PC-3 (cell line): ENCODE measurements around the gene EDEM1. TPM values are rescaled to one million over a fixed set of nuclear protein-coding genes. Genes with fewer than 3 reads are reported as not detected.
A peak's percentile ranks its signal among the peaks of the same experiment; 100 is the strongest.

Experiments used
- ATAC-seq: fragments of 200-7000 bp; cut with Tn5 transposase; 2 replicates; pipeline ENCODE4 v1.9.1; 2020; ENCODE audit warnings: mild to moderate bottlenecking, moderate library complexity
- BruUV-seq: library from RNA; stranded (reverse); fragments of 400-500 nt; replicated peaks from 2 replicates; lab custom pipeline; 2021; lab: Mats Ljungman, UMichigan
- CTCF ChIA-PET: fragments of 300-600 bp; sonication (Branson Sonifier 250); formaldehyde crosslinking; loops from one replicate; lab custom pipeline; 2022; ENCODE audit warnings: antibody characterized with exemption; lab: Charles Lee
- POLR2A ChIA-PET: fragments of 300-600 bp; sonication (Branson Sonifier 250); formaldehyde crosslinking; loops from one replicate; lab custom pipeline; 2022; ENCODE audit warnings: antibody characterized with exemption; ENCODE audit not compliant: unreplicated experiment; lab: Charles Lee
- DNase-seq: peaks from one replicate; pipeline ENCODE4 v3.0.0-alpha.2; 2015
- H2AFZ ChIP-seq: fragments of 300-600 bp; sonication (generic); 2 replicates; pipeline ENCODE4 v1.6.0; 2016; ENCODE audit warnings: antibody characterized with exemption, low read length
- H3F3A ChIP-seq: fragments of 300-600 bp; sonication (generic); one replicate; pipeline ENCODE4 v1.6.0; 2017; ENCODE audit warnings: antibody characterized with exemption, low read length, control low read depth, mild to moderate bottlenecking; ENCODE audit not compliant: unreplicated experiment
- H3K27ac ChIP-seq: fragments of 300-600 bp; sonication (generic); 2 replicates; pipeline ENCODE4 v1.5.1; 2016; ENCODE audit warnings: mild to moderate bottlenecking, low read length
- H3K27me3 ChIP-seq: fragments of 300-600 bp; sonication (generic); 2 replicates; pipeline ENCODE4 v1.6.1; 2016; ENCODE audit warnings: low read length, mixed read lengths
- H3K36me3 ChIP-seq: fragments of 300-600 bp; sonication (generic); 2 replicates; pipeline ENCODE4 v1.6.1; 2016; ENCODE audit warnings: low read depth, mixed run types, low read length, mixed read lengths
- H3K4me1 ChIP-seq: fragments of 300-600 bp; sonication (generic); 2 replicates; pipeline ENCODE4 v1.5.1; 2016; ENCODE audit warnings: low read length; ENCODE audit not compliant: insufficient read depth
- H3K4me2 ChIP-seq: fragments of 300-600 bp; sonication (generic); 2 replicates; pipeline ENCODE4 v1.6.0; 2016; ENCODE audit warnings: low read length
- H3K4me3 ChIP-seq: fragments of 300-600 bp; sonication (generic); 2 replicates; pipeline ENCODE4 v1.5.1; 2016; ENCODE audit warnings: mild to moderate bottlenecking, low read length, mixed read lengths
- H3K79me2 ChIP-seq: fragments of 300-600 bp; sonication (generic); 2 replicates; pipeline ENCODE4 v1.6.1; 2017; ENCODE audit warnings: low read length, mixed read lengths
- H3K9ac ChIP-seq: fragments of 300-600 bp; sonication (generic); 2 replicates; pipeline ENCODE4 v1.6.0; 2016; ENCODE audit warnings: mild to moderate bottlenecking, low read length
- H3K9me2 ChIP-seq: fragments of 300-600 bp; sonication (generic); replicated peaks from 2 replicates; pipeline ENCODE4 v1.6.1; 2016; ENCODE audit warnings: mixed run types, low read length, mixed read lengths
- H3K9me3 ChIP-seq: fragments of 300-600 bp; sonication (generic); 2 replicates; pipeline ENCODE4 v1.6.1; 2016; ENCODE audit warnings: low read length, mixed read lengths
- H4K20me1 ChIP-seq: fragments of 300-600 bp; sonication (generic); 2 replicates; pipeline ENCODE4 v1.6.1; 2016; ENCODE audit warnings: low read length, mixed read lengths
- CTCF ChIP-seq: fragments of 300-600 bp; sonication (generic); conservative IDR thresholded peaks from 2 replicates; pipeline ENCODE4 v1.5.1; 2017; ENCODE audit warnings: antibody characterized with exemption, low read depth, mild to moderate bottlenecking, low read length
- EZH2 ChIP-seq: fragments of 300-600 bp; sonication (generic); IDR thresholded peaks from one replicate; pipeline ENCODE4 v1.6.1; 2017; ENCODE audit warnings: antibody characterized with exemption, mild to moderate bottlenecking, low read length; ENCODE audit not compliant: unreplicated experiment
- EZH2phosphoT487 ChIP-seq: fragments of 300-600 bp; sonication (generic); IDR thresholded peaks from 2 replicates; pipeline ENCODE4 v1.6.1; 2018; ENCODE audit warnings: mild to moderate bottlenecking, antibody characterized with exemption, low read length, borderline replicate concordance
- intact Hi-C: fragments of 100-400 bp; cut with micrococcal nuclease; formaldehyde crosslinking; loops from 2 replicates; pipeline ENCODE4 v1.9.0; 2023
- total RNA-seq: library from RNA; depleted of rRNA; stranded (reverse); fragments of >200 nt; gene quantifications from 2 replicates; pipeline ENCODE4 v1.2.3, GENCODE V29; 2014

EDEM1 gene
- total RNA-seq, 1 experiment from 2014 or later, result 39.4 TPM

- ATAC-seq (no peak), DNase-seq (no peak)
- H3K79me2 ChIP-seq, result no peaks in the 10 kb centered on the region
- no peaks in the 10 kb centered on the region for H3K9me2 ChIP-seq
- POLR2A ChIA-PET, result no interaction called here
- no peak overlapping the region for H3K4me3 ChIP-seq
- H2AFZ ChIP-seq, result no peak overlapping the region
- H3K9me3 ChIP-seq, result no peaks in the 10 kb centered on the region
- no peaks in the 10 kb centered on the region for H4K20me1 ChIP-seq
- intact Hi-C loops, result no loop called here
- peaks cover 22% of the 10 kb centered on the region for H3K4me1 ChIP-seq
- no peaks in the 10 kb centered on the region for H3K36me3 ChIP-seq
- no peaks in the 10 kb centered on the region for H3K27me3 ChIP-seq
- BruUV-seq, result no TSS peak
- H3K4me2 ChIP-seq, result no peak overlapping the region
- H3F3A ChIP-seq, result no peaks in the 10 kb centered on the region
- TF ChIP-seq CTCF, result no peak
- TF ChIP-seq EZH2phosphoT487, result no peak
- TF ChIP-seq EZH2, result no peak
- no peak overlapping the region for H3K27ac ChIP-seq
- H3K9ac ChIP-seq, result no peak overlapping the region
- CTCF ChIA-PET, result no interaction called here
Observed at GRCh38 chr3:5231487-5231886, 44.0 kb downstream of the EDEM1 start.

GRCh38 chr3:5232570-5232969, 45.1 kb downstream of the EDEM1 start:
- H3F3A ChIP-seq, result no peaks in the 10 kb centered on the region
- H3K36me3 ChIP-seq, result no peaks in the 10 kb centered on the region
- H3K79me2 ChIP-seq, result no peaks in the 10 kb centered on the region
- ChIA-PET POLR2A (no interaction called here), CTCF (no interaction called here)
- H3K9ac ChIP-seq, result peak overlapping the region; percentile 82
- H2AFZ ChIP-seq, result no peak overlapping the region
- H3K27ac ChIP-seq, result peak overlapping the region; percentile 97
- peaks cover 22% of the 10 kb centered on the region for H3K4me1 ChIP-seq
- H3K4me2 ChIP-seq, result peak overlapping the region; percentile 70
- TF ChIP-seq EZH2phosphoT487 (no peak), CTCF (0 out of 2 replicates have a peak, but pooled peaks have one; percentile 36), EZH2 (no peak)
- H3K9me3 ChIP-seq, result no peaks in the 10 kb centered on the region
- no peak for ATAC-seq
- no peaks in the 10 kb centered on the region for H3K27me3 ChIP-seq
- no peaks in the 10 kb centered on the region for H4K20me1 ChIP-seq
- BruUV-seq, result no TSS peak
- intact Hi-C loops, result no loop called here
- H3K9me2 ChIP-seq, result no peaks in the 10 kb centered on the region
- H3K4me3 ChIP-seq, result no peak overlapping the region
- DNase-seq, result no peak

GRCh38 chr3:5233026-5233425, 45.5 kb downstream of the EDEM1 start:
- Histone ChIP-seq H2AFZ (peak overlapping the region; percentile 50), H3K9ac (peak overlapping the region; percentile 82), H3K9me2 (no peaks in the 10 kb centered on the region), H3K9me3 (no peaks in the 10 kb centered on the region), H3K27me3 (no peaks in the 10 kb centered on the region), H3K4me2 (peak overlapping the region; percentile 70), H3F3A (no peaks in the 10 kb centered on the region), H4K20me1 (no peaks in the 10 kb centered on the region), H3K4me3 (no peak overlapping the region; the same call in 1 of the 2 replicates), H3K79me2 (no peaks in the 10 kb centered on the region), H3K36me3 (no peaks in the 10 kb centered on the region), H3K4me1 (peaks cover 22% of the 10 kb centered on the region), H3K27ac (peak overlapping the region; percentile 97)
- ChIA-PET CTCF (interaction anchor here (0.6 to 1.0 kb wide), 3 partner anchors 18 to 558 kb away, joined by 3 read pairs; no protein-coding TSS in a partner anchor), POLR2A (interaction anchor here (0.5 kb wide), 1 partner anchor 11 kb away, joined by 4 read pairs; no protein-coding TSS in a partner anchor)
- DNase-seq (no peak), ATAC-seq (peak; percentile 3; the same call in 1 of the 2 replicates)
- no peak for TF ChIP-seq CTCF
- TF ChIP-seq EZH2, result no peak
- TF ChIP-seq EZH2phosphoT487, result no peak
- BruUV-seq, result TSS peak; percentile 64
- intact Hi-C loops, result loop anchor here (1.0 kb wide), 1 partner anchor 32 kb away; no protein-coding TSS in a partner anchor
